Adrenal gland (tissue), 5 donors: Measurements from ENCODE around the gene CENPP.

Source experiments
- POLR2A ChIP-seq, 2 donors: fragments of 450-650 bp; IDR thresholded peaks; one replicate each; pipeline ENCODE4 v1.6.1; 2017; ENCODE audit warnings: antibody characterized with exemption in 2 of 2, mild to moderate bottlenecking in 2 of 2, moderate library complexity in 1 of 2
- TF ChIP-seq, protein P1 (sequence below), 6 experiments: fragments of 450-650 bp in 4 of 6; fragments of 200-600 bp in 2 of 6; sonication (generic) in 1 of 6; IDR thresholded peaks; 1 replicate in 5 of 6; 2 replicates in 1 of 6; pipeline versions ENCODE4 v1.5.1 to v1.8.0; 2016 to 2021; ENCODE audit warnings: antibody characterized with exemption in 6 of 6, mild to moderate bottlenecking in 2 of 6, moderate library complexity in 1 of 6
- donor health status: DM: no; HTN: no; CAD: no.

DNA sequence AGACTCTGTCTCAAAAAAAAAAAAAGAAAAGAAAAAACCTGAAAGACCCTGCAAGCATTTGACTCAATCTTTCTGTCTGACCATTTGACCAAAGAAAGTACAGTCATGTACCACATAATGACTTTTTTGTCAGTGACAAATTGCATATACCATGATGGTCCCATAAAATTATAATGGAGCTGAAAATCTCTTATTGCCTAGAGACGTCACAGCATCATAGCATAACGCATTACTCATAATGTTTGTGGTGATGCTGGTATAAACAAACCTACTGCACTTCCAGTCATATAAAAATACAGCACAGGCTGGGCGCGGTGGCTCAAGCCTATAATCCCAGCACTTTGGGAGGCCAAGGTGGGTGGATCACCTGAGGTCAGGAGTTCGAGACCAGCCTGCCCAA is 199.6 kb downstream of the CENPP start:
- TF ChIP-seq, protein P1, sequence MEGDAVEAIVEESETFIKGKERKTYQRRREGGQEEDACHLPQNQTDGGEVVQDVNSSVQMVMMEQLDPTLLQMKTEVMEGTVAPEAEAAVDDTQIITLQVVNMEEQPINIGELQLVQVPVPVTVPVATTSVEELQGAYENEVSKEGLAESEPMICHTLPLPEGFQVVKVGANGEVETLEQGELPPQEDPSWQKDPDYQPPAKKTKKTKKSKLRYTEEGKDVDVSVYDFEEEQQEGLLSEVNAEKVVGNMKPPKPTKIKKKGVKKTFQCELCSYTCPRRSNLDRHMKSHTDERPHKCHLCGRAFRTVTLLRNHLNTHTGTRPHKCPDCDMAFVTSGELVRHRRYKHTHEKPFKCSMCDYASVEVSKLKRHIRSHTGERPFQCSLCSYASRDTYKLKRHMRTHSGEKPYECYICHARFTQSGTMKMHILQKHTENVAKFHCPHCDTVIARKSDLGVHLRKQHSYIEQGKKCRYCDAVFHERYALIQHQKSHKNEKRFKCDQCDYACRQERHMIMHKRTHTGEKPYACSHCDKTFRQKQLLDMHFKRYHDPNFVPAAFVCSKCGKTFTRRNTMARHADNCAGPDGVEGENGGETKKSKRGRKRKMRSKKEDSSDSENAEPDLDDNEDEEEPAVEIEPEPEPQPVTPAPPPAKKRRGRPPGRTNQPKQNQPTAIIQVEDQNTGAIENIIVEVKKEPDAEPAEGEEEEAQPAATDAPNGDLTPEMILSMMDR (IDR thresholded peaks at IDR 0.05) = no peak
- no peak for TF ChIP-seq POLR2A (IDR thresholded peaks at IDR 0.05)
